ENCODE results near the gene HPCAL4. TPM values are rescaled to one million over a fixed set of nuclear protein-coding genes. Genes with fewer than 3 reads are reported as not detected.

HPCAL4 gene
- polyA plus RNA-seq, 2 of the 4 experiments (the other 2 are of a cell fraction), result 0.09 to 0.14 TPM

DNA sequence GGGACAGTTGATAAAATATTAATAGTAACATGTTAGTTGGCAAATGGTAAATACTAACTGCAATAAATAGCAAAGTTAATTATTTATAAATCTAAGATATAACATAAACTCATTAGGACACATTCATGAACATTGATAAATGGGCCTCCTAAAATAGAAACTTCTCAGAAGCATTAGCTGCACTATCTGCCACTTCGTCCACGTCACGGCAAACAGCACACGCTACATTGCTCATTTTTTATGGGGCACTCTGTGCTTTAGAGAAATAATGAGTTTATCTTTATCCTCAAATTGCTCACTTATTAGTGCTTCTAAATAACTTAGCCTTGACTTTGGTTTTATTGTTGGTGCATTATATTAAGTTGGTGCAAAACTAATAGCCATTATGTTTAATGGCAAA, 16.3 kb upstream of the HPCAL4 start:
- no peaks in the 10 kb centered on the region for H3K9me3 ChIP-seq
- FAIRE-seq, result no peak
- H3K4me2 ChIP-seq, result no peak overlapping the region
- DNase-seq (ENCODE audit: low read depth in 1 of 2, low spot score in 1 of 2), result no peak
- no peak overlapping the region for H3K4me3 ChIP-seq
- ChIA-PET CTCF (no interaction called here), POLR2A (no interaction called here)
- no peak overlapping the region for H3K27ac ChIP-seq
- WGBS (ENCODE audit: missing lambda C conversion rate), result 88% methylated on average over 4 of the region's 4 CpGs
- no peak for ATAC-seq
- no peak for TF ChIP-seq ZC3H11A (IDR thresholded peaks at IDR 0.05)
- TF ChIP-seq, protein P1, sequence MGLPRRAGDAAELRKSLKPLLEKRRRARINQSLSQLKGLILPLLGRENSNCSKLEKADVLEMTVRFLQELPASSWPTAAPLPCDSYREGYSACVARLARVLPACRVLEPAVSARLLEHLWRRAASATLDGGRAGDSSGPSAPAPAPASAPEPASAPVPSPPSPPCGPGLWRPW (IDR thresholded peaks at IDR 0.05), result no peak
- no peak for TF ChIP-seq RCOR1 (IDR thresholded peaks at IDR 0.05; ENCODE audit: low read depth, low read length)
- no peak for TF ChIP-seq RNF2 (IDR thresholded peaks at IDR 0.05; ENCODE audit: borderline replicate concordance, low read depth)
- TF ChIP-seq CHD4 (IDR thresholded peaks at IDR 0.05; ENCODE audit: borderline replicate concordance), result no peak
- no peak for TF ChIP-seq JUNB (IDR thresholded peaks at IDR 0.05)
- H3K4me1 ChIP-seq, result no peaks in the 10 kb centered on the region

DNA sequence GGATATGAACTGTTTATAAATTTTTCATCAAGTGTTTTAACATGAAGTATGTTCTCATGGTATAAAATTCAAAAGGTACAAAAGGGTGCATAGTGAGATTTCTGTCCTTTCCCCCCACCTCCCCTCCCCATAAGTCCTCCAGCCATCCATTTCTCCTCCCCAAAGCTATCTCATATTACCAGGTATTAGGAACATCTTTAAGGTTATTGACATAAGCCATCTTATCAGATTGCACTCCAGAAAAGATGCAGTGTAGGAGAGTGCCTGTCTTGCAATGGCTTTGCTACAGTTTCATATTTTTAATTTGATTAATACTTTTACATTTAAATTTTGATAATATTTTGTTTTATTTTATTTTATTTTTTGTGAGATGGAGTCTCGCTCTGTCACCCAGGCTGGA, 13.5 kb upstream of the HPCAL4 start:
- TF ChIP-seq EHF (CRISPR knock-in tag; IDR thresholded peaks at IDR 0.05) (no peak), KDM1A (IDR thresholded peaks at IDR 0.05; ENCODE audit: low read depth) (no peak), EHMT2 (IDR thresholded peaks at IDR 0.05; ENCODE audit: low read depth) (no peak), RCOR1 (IDR thresholded peaks at IDR 0.05; ENCODE audit: low read depth, low read length) (no peak), NPAS2 (CRISPR knock-in tag; IDR thresholded peaks at IDR 0.05; ENCODE audit: borderline replicate concordance) (no peak), GATA3 (IDR thresholded peaks at IDR 0.05; ENCODE audit: borderline replicate concordance) (no peak), FOSB (CRISPR knock-in tag; IDR thresholded peaks at IDR 0.05) (no peak), MYC (IDR thresholded peaks at IDR 0.05; ENCODE audit: borderline replicate concordance, low read length) (no peak), ZNF302 (CRISPR knock-in tag; IDR thresholded peaks at IDR 0.05) (no peak)
- 78% methylated on average over 1 of the region's 1 CpG for WGBS (ENCODE audit: missing lambda C conversion rate)
- ATAC-seq, result no peak

DNA sequence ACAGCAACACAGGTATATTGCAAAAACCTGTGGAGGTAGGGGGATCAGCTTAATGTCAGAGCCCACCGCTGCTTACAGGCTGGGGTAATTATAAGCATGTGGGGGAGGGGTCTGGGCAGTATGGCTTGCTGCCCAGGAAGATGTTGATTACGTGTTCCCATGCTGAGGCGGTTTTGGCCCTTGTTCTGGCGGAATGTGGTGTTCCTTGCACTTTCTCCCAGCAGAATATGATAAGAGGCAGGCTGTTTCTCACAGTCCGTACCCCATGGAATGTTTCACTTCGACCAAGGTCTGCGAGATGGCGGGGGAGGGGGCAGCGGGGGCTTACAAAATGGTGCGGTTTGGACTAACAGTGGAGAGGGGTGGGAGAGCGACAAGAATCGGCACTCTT, 9.8 kb upstream of the HPCAL4 start:
- ATAC-seq (no peak), FAIRE-seq (no peak), DNase-seq (ENCODE audit: low read depth in 1 of 2, low spot score in 1 of 2) (no peak)
- TF ChIP-seq RCOR1 (IDR thresholded peaks at IDR 0.05; ENCODE audit: low read depth, low read length) (no peak), CHD4 (IDR thresholded peaks at IDR 0.05; ENCODE audit: borderline replicate concordance) (no peak), CBX8 (IDR thresholded peaks at IDR 0.05) (no peak), EHMT2 (IDR thresholded peaks at IDR 0.05; ENCODE audit: low read depth) (no peak), RFX5 (IDR thresholded peaks at IDR 0.05) (no peak), NR3C1 (IDR thresholded peaks at IDR 0.05) (no peak), EHF (CRISPR knock-in tag; IDR thresholded peaks at IDR 0.05) (no peak), POLR2AphosphoS2 (conservative IDR thresholded peaks at IDR 0.05; ENCODE audit: low read length) (no peak), SREBF2 (IDR thresholded peaks at IDR 0.05) (no peak), HEYL (CRISPR knock-in tag; IDR thresholded peaks at IDR 0.05) (no peak)
- TF ChIP-seq, protein P2, sequence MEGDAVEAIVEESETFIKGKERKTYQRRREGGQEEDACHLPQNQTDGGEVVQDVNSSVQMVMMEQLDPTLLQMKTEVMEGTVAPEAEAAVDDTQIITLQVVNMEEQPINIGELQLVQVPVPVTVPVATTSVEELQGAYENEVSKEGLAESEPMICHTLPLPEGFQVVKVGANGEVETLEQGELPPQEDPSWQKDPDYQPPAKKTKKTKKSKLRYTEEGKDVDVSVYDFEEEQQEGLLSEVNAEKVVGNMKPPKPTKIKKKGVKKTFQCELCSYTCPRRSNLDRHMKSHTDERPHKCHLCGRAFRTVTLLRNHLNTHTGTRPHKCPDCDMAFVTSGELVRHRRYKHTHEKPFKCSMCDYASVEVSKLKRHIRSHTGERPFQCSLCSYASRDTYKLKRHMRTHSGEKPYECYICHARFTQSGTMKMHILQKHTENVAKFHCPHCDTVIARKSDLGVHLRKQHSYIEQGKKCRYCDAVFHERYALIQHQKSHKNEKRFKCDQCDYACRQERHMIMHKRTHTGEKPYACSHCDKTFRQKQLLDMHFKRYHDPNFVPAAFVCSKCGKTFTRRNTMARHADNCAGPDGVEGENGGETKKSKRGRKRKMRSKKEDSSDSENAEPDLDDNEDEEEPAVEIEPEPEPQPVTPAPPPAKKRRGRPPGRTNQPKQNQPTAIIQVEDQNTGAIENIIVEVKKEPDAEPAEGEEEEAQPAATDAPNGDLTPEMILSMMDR (IDR thresholded peaks at IDR 0.05), result no peak
- TF ChIP-seq, protein P3, sequence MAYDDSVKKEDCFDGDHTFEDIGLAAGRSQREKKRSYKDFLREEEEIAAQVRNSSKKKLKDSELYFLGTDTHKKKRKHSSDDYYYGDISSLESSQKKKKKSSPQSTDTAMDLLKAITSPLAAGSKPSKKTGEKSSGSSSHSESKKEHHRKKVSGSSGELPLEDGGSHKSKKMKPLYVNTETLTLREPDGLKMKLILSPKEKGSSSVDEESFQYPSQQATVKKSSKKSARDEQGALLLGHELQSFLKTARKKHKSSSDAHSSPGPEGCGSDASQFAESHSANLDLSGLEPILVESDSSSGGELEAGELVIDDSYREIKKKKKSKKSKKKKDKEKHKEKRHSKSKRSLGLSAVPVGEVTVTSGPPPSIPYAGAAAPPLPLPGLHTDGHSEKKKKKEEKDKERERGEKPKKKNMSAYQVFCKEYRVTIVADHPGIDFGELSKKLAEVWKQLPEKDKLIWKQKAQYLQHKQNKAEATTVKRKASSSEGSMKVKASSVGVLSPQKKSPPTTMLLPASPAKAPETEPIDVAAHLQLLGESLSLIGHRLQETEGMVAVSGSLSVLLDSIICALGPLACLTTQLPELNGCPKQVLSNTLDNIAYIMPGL (CRISPR knock-in tag; IDR thresholded peaks at IDR 0.05; ENCODE audit: borderline replicate concordance), result no peak
- TF ChIP-seq, protein P4, sequence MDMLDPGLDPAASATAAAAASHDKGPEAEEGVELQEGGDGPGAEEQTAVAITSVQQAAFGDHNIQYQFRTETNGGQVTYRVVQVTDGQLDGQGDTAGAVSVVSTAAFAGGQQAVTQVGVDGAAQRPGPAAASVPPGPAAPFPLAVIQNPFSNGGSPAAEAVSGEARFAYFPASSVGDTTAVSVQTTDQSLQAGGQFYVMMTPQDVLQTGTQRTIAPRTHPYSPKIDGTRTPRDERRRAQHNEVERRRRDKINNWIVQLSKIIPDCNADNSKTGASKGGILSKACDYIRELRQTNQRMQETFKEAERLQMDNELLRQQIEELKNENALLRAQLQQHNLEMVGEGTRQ (IDR thresholded peaks at IDR 0.05), result no peak
- H3K27ac ChIP-seq, result no peak overlapping the region
- CTCF ChIA-PET, result interaction anchor here (0.7 to 1.9 kb wide), 4 partner anchors 10 to 95 kb away, joined by 3 to 6 read pairs (median 4); partner anchors contain the start of gene HPCAL4
- POLR2A ChIA-PET, result no interaction called here
- H3K4me2 ChIP-seq, result no peak overlapping the region
- H3K9me3 ChIP-seq, result no peaks in the 10 kb centered on the region
- WGBS (ENCODE audit: missing lambda C conversion rate), result 63% methylated on average over 12 of the region's 12 CpGs
- H3K4me3 ChIP-seq, result no peak overlapping the region
- H3K4me1 ChIP-seq, result no peaks in the 10 kb centered on the region

More for the DNA sequence above, 13.5 kb upstream of the HPCAL4 start:
- Histone ChIP-seq H3K27ac (no peak overlapping the region), H3K9me3 (no peaks in the 10 kb centered on the region), H3K4me1 (no peaks in the 10 kb centered on the region), H3K4me2 (no peak overlapping the region), H3K4me3 (no peak overlapping the region)
- DNase-seq (ENCODE audit: low read depth in 1 of 2, low spot score in 1 of 2) (no peak), FAIRE-seq (no peak)
- ChIA-PET POLR2A (no interaction called here), CTCF (interaction anchor here (1.2 kb wide), 1 partner anchor 98 kb away, joined by 5 read pairs; no protein-coding TSS in a partner anchor)
